ENCODE data around the gene STAT1.
A peak's percentile ranks its signal among the peaks of the same experiment; 100 is the strongest.

The STAT1 gene

DNA sequence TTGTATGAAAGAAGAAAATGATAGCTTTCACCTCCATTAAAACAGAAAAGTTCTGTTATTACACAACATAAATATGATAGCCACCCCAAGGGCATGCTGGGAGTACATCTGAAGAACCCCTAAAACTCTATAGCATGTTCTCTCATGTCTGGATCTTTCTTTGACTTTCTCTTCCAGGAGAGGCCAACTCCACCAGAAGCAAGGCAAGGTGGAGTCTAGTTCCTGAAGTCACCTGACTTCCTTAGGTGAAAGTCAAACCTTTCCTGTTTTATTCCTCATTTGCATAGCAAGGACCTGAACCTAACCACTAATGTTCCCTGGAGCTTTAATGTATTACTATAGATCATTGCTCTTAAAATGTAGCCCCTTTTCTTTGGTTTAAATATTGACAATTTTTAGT, 5.7 kb downstream of the STAT1 start:
- Histone ChIP-seq H3K4me3 (ENCODE audit: low read length, poor library complexity, severe bottlenecking) (no peak overlapping the region), H3K9me3 (ENCODE audit: insufficient read depth, low read depth, low read length) (peaks cover 10% of the 10 kb centered on the region; the same call in 1 of the 2 replicates), H3F3A (ENCODE audit: low read depth) (0 out of 2 replicates have a peak, but pooled peaks cover 3% of the 10 kb centered on the region), H3K36me3 (ENCODE audit: insufficient read depth, low read length) (peaks cover 48% of the 10 kb centered on the region), H2AFZ (ENCODE audit: low read length) (no peak overlapping the region), H3K4me2 (ENCODE audit: low read depth, low read length, poor library complexity, severe bottlenecking) (peak overlapping the region; percentile 43), H3K9me2 (replicated peaks; ENCODE audit: low read depth, low read length) (no peaks in the 10 kb centered on the region), H3K9ac (ENCODE audit: low read depth, low read length, poor library complexity, severe bottlenecking) (no peak overlapping the region), H3K79me2 (ENCODE audit: insufficient read depth, low read length) (peaks cover 32% of the 10 kb centered on the region), H4K20me1 (ENCODE audit: insufficient read depth, low read length, poor library complexity, severe bottlenecking) (peaks cover 14% of the 10 kb centered on the region), H3K27me3 (ENCODE audit: insufficient read depth, low read length, poor library complexity, severe bottlenecking) (no peaks in the 10 kb centered on the region), H3K4me1 (ENCODE audit: insufficient read depth, low read length, poor library complexity, severe bottlenecking) (peaks cover 41% of the 10 kb centered on the region)
- TF ChIP-seq, protein P1, sequence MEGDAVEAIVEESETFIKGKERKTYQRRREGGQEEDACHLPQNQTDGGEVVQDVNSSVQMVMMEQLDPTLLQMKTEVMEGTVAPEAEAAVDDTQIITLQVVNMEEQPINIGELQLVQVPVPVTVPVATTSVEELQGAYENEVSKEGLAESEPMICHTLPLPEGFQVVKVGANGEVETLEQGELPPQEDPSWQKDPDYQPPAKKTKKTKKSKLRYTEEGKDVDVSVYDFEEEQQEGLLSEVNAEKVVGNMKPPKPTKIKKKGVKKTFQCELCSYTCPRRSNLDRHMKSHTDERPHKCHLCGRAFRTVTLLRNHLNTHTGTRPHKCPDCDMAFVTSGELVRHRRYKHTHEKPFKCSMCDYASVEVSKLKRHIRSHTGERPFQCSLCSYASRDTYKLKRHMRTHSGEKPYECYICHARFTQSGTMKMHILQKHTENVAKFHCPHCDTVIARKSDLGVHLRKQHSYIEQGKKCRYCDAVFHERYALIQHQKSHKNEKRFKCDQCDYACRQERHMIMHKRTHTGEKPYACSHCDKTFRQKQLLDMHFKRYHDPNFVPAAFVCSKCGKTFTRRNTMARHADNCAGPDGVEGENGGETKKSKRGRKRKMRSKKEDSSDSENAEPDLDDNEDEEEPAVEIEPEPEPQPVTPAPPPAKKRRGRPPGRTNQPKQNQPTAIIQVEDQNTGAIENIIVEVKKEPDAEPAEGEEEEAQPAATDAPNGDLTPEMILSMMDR (conservative IDR thresholded peaks at IDR 0.05; ENCODE audit: low read length): no peak
- TF ChIP-seq EZH2phosphoT487 (IDR thresholded peaks at IDR 0.05; ENCODE audit: borderline replicate concordance): no peak

DNA sequence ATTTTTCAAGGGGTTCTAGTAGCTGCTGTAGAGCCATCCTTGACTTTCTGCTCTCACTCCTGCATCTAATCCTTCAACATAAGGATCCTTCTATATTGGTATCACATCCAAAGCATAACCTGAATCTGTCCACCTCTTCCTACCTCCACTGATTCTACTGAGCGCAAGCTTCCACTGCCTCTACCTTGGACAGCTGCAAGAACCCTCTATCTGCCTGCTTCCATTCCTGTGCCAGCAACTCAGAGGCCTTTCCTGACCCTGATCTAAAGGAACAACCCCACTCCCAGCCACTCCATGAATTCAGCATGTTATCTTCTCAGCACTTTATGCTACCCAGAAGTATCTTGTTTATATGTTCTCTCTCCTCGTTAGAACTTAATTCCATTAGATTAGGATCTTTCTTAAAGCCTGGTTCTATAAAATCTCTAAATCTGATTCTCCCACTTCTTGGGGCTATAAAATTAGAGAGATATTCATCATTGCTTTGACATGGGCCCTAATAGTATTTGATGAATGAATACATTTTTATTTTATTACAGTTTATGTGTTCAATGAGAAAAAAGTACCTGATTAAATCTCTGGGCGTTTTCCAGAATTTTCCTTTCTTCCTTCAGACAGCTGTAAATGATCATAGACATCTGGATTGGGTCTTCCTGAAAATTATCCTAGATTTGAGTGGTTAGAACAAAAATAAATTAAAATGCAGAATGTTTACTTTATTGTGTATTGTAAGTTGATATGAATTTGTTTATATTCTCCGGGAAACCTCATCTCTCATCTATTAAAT, 6.8 kb downstream of the STAT1 start:
- Histone ChIP-seq H3K27me3 (ENCODE audit: insufficient read depth, low read length, poor library complexity, severe bottlenecking) (no peaks in the 10 kb centered on the region), H2AFZ (ENCODE audit: low read length) (no peak overlapping the region), H3K4me1 (ENCODE audit: insufficient read depth, low read length, poor library complexity, severe bottlenecking) (peaks cover 30% of the 10 kb centered on the region), H3K4me3 (ENCODE audit: low read length, poor library complexity, severe bottlenecking) (no peak overlapping the region), H3K4me2 (ENCODE audit: low read depth, low read length, poor library complexity, severe bottlenecking) (no peak overlapping the region), H3K9me2 (replicated peaks; ENCODE audit: low read depth, low read length) (no peaks in the 10 kb centered on the region), H3K36me3 (ENCODE audit: insufficient read depth, low read length) (peaks cover 59% of the 10 kb centered on the region), H3K9ac (ENCODE audit: low read depth, low read length, poor library complexity, severe bottlenecking) (no peak overlapping the region), H3K79me2 (ENCODE audit: insufficient read depth, low read length) (peaks cover 21% of the 10 kb centered on the region), H3K9me3 (ENCODE audit: insufficient read depth, low read depth, low read length) (peaks cover 10% of the 10 kb centered on the region; the same call in 1 of the 2 replicates), H3F3A (ENCODE audit: low read depth) (0 out of 2 replicates have a peak, but pooled peaks cover 3% of the 10 kb centered on the region), H4K20me1 (ENCODE audit: insufficient read depth, low read length, poor library complexity, severe bottlenecking) (peaks cover 3% of the 10 kb centered on the region)
- TF ChIP-seq, protein P1 (conservative IDR thresholded peaks at IDR 0.05; ENCODE audit: low read length): no peak
- no peak for TF ChIP-seq EZH2phosphoT487 (IDR thresholded peaks at IDR 0.05; ENCODE audit: borderline replicate concordance)

DNA sequence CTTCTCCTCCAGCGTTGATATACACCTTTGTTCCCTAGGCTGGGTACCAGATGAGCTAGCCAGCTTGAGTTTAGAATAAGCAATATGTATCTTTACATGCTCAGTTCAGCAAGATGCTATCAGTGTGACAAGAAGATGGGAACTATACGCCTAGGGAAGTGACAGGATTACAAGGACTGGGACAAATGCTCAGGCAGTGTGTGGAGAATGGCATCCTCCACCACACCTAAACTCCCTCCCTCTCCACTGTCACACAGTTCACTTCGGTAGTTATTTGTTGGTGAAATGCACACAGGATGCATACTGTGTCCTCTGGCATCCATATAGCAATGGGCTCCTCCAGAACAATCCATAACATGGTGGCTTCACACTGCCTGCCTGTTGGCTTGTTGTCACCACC, 7.7 kb downstream of the STAT1 start:
- peaks cover 10% of the 10 kb centered on the region; the same call in 1 of the 2 replicates for H3K9me3 ChIP-seq (ENCODE audit: insufficient read depth, low read depth, low read length)
- 0 out of 2 replicates have a peak, but pooled peaks cover 3% of the 10 kb centered on the region for H3F3A ChIP-seq (ENCODE audit: low read depth)

More for the DNA sequence above, 7.7 kb downstream of the STAT1 start:
- TF ChIP-seq, protein P1 (conservative IDR thresholded peaks at IDR 0.05; ENCODE audit: low read length): no peak
- TF ChIP-seq EZH2phosphoT487 (IDR thresholded peaks at IDR 0.05; ENCODE audit: borderline replicate concordance): no peak
- peaks cover 25% of the 10 kb centered on the region for H3K4me1 ChIP-seq (ENCODE audit: insufficient read depth, low read length, poor library complexity, severe bottlenecking)
- peaks cover 12% of the 10 kb centered on the region for H3K79me2 ChIP-seq (ENCODE audit: insufficient read depth, low read length)
- H3K9ac ChIP-seq (ENCODE audit: low read depth, low read length, poor library complexity, severe bottlenecking): no peak overlapping the region
- H3K36me3 ChIP-seq (ENCODE audit: insufficient read depth, low read length): peaks cover 64% of the 10 kb centered on the region
- H3K4me3 ChIP-seq (ENCODE audit: low read length, poor library complexity, severe bottlenecking): no peak overlapping the region
- no peaks in the 10 kb centered on the region for H3K9me2 ChIP-seq (replicated peaks; ENCODE audit: low read depth, low read length)
- H4K20me1 ChIP-seq (ENCODE audit: insufficient read depth, low read length, poor library complexity, severe bottlenecking): peaks cover 3% of the 10 kb centered on the region
- H3K27me3 ChIP-seq (ENCODE audit: insufficient read depth, low read length, poor library complexity, severe bottlenecking): no peaks in the 10 kb centered on the region
- H3K4me2 ChIP-seq (ENCODE audit: low read depth, low read length, poor library complexity, severe bottlenecking): no peak overlapping the region
- no peak overlapping the region for H2AFZ ChIP-seq (ENCODE audit: low read length)

All from Loucy (cell line).